KG1 (cell line): ENCODE measurements around the gene DIAPH3.
"Not testable (repeated sequence)": the region's sequence is repeated elsewhere in the genome, so short reads cannot be mapped to it uniquely, and the experiment has no call there.

Experiments used
- DNase-seq: peaks from one replicate; lab custom pipeline; 2025; lab: John Stamatoyannopoulos, UW

DIAPH3 gene

GRCh38 chr13:60163478-60164233, at the start of gene DIAPH3:
DIAPH3 (minus strand) TSS chr13:60163928; CDS start chr13:60163766, 162 bp downstream.
- peak; percentile 91 for DNase-seq

- no peak for DNase-seq
Observed at GRCh38 chr13:60213236-60213744, 49.6 kb upstream of the DIAPH3 start.

GRCh38 chr13:60211548-60211947, 47.8 kb upstream of the DIAPH3 start:
- no peak for DNase-seq

GRCh38 chr13:60210510-60211330, 47.0 kb upstream of the DIAPH3 start:
- no peak for DNase-seq

- not testable (repeated sequence) for DNase-seq
Observed at GRCh38 chr13:60205499-60205898, 41.8 kb upstream of the DIAPH3 start.

GRCh38 chr13:60201286-60201685, 37.6 kb upstream of the DIAPH3 start:
- no peak for DNase-seq

GRCh38 chr13:60195893-60196292, 32.2 kb upstream of the DIAPH3 start:
- not testable (repeated sequence) for DNase-seq

GRCh38 chr13:60182907-60183306, 19.2 kb upstream of the DIAPH3 start:
- DNase-seq: no peak

GRCh38 chr13:60178327-60178726, 14.6 kb upstream of the DIAPH3 start:
- DNase-seq: no peak

GRCh38 chr13:60175571-60175970, 11.8 kb upstream of the DIAPH3 start:
- DNase-seq: no peak

- DNase-seq: no peak
Observed at GRCh38 chr13:60174113-60174512, 10.4 kb upstream of the DIAPH3 start.

- DNase-seq: no peak
Observed at GRCh38 chr13:60172111-60172510, 8.4 kb upstream of the DIAPH3 start.

- no peak for DNase-seq
Observed at GRCh38 chr13:60170414-60170813, 6.7 kb upstream of the DIAPH3 start.

GRCh38 chr13:60169239-60170031, 5.7 kb upstream of the DIAPH3 start:
- DNase-seq: no peak

GRCh38 chr13:60167121-60167520, 3.4 kb upstream of the DIAPH3 start:
- DNase-seq: no peak

- no peak for DNase-seq
Observed at GRCh38 chr13:60165391-60166099, 1.8 kb upstream of the DIAPH3 start.

GRCh38 chr13:60164234-60164889, 634 bp upstream of the DIAPH3 start:
- no peak for DNase-seq

GRCh38 chr13:60162096-60162495, 1.6 kb downstream of the DIAPH3 start:
- DNase-seq: no peak

GRCh38 chr13:60158321-60158801, 5.4 kb downstream of the DIAPH3 start:
- no peak for DNase-seq

- DNase-seq: no peak
Observed at GRCh38 chr13:60155978-60156377, 7.8 kb downstream of the DIAPH3 start.

- DNase-seq: no peak
Observed at GRCh38 chr13:60152904-60153303, 10.8 kb downstream of the DIAPH3 start.
